GM18505 (cell line): ENCODE data around the gene ARHGEF17.
"Not testable (repeated sequence)": the region's sequence is repeated elsewhere in the genome, so short reads cannot be mapped to it uniquely, and the experiment has no call there.

Source experiments
- ATAC-seq: cut with Tn5 transposase; IDR thresholded peaks from one replicate; pipeline ENCODE4 v1.9.1; 2021; ENCODE audit not compliant: unreplicated experiment
- POLR2A ChIP-seq: IDR thresholded peaks from 4 replicates; pipeline ENCODE4 v1.6.1; 2011; ENCODE audit warnings: borderline replicate concordance; ENCODE audit not compliant: insufficient read depth, insufficient read length; ENCODE audit errors: extremely low read depth

The ARHGEF17 gene

GRCh38 chr11:73269459-73270015 is 38.5 kb upstream of the ARHGEF17 start:
- ATAC-seq: no peak
- TF ChIP-seq POLR2A: no peak

- TF ChIP-seq POLR2A: no peak
- no peak for ATAC-seq
Observed at GRCh38 chr11:73270016-73270854, 37.8 kb upstream of the ARHGEF17 start.

- no peak for ATAC-seq
- no peak for TF ChIP-seq POLR2A
Observed at GRCh38 chr11:73270855-73271477, 37.1 kb upstream of the ARHGEF17 start.

DNA sequence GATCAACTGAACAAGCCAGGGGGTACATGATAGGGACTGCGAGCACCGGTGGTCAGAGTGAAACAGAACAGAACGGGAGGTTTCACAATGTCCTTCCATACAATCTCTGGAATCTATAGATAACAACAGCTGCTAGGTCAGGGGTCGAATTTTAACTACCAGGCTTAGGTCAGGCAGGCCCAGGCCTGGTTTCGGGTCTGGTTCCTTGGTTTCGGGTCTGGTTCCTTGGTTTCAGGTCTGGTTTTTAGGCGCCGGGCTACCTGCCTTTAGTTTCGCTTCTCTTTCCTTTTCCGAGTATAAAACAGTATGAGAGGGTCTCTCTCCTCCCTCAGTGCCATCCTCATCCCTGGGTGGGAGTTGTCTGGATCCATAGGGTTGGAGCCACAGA is 36.6 kb upstream of the ARHGEF17 start:
- ATAC-seq: not testable (repeated sequence)

DNA sequence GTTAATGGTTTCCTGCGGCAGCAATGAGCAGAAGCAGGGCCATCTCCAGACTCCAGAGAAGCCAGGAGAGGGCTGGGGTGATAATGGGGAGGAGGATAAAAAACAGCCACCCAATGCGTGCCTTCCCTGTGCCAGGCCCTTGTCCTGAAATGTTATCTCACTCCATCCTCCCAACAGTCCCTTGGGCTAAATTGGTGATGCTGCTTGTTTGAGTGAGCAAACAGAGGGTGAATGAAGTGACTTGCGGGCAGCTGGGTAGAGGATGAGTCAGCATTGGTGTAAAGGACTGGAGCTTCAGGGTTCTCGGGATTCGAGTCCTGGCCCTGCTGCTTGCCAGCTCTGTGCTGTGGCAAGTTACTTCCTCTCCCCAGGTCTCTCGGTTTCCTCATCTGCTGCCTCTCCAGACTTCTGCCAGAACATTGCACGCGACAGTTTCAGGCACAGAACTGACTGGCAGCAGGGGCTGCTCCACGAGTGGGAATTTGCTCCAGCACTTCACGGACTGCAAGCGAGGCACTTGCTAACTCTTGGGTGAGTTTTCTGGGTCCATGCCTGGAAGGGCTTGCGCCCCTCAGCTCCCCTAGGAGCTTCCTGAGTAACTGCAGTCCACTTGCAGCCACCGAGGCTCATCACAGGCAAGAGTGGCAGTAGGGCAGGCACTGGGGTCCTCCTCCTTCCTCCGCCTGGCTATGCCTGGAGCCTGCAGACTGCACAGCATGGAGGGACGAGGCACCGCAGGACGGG is 36.0 kb upstream of the ARHGEF17 start, which contains the start of gene P2RY6:
Gene P2RY6, plus strand, starts transcription at position 403 of the 744 bp plus-strand sequence. CDS start 24,181 bp downstream, outside the sequence.
- no peak for ATAC-seq
- TF ChIP-seq POLR2A: no peak

DNA sequence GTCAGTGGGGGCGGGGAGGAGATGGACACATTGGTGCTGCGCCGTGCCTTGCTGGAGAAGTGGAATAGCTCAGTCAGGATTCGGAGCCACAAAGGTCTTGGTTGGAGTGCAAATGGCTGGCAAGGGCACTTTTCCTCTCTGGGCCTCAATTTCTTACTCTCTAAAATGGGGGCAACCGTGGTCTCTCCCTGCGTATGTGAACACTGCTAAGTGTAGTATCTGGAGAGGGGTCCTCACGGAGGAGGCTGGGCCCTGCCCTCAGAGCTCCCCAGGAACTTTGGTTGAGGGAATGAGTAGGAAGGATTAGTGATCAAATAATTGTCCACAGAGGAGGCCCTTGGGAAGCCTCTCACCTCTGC is 35.4 kb upstream of the ARHGEF17 start:
- TF ChIP-seq POLR2A: no peak
- no peak for ATAC-seq

GRCh38 chr11:73273222-73273895 is 34.7 kb upstream of the ARHGEF17 start:
- ATAC-seq: no peak
- no peak for TF ChIP-seq POLR2A

DNA sequence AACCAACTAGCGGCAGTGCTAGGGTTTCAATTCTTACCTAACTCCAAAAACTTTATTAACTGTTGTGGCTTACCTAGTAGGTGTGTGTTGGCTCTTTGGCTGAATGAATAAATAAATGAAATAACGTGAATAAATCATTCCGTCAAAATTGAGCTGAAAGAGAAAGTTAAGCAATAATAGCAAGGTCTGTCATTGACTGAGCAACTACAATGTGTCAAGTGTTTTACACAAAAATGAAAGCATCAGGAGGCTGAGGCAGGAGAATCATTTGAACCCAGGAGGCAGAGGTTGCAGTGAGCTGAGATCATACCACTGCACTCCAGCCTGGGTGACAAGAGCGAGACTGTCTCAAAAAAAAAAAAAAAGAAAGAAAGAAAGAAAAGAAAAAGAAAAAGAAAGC is 33.9 kb upstream of the ARHGEF17 start:
- ATAC-seq: not testable (repeated sequence)

DNA sequence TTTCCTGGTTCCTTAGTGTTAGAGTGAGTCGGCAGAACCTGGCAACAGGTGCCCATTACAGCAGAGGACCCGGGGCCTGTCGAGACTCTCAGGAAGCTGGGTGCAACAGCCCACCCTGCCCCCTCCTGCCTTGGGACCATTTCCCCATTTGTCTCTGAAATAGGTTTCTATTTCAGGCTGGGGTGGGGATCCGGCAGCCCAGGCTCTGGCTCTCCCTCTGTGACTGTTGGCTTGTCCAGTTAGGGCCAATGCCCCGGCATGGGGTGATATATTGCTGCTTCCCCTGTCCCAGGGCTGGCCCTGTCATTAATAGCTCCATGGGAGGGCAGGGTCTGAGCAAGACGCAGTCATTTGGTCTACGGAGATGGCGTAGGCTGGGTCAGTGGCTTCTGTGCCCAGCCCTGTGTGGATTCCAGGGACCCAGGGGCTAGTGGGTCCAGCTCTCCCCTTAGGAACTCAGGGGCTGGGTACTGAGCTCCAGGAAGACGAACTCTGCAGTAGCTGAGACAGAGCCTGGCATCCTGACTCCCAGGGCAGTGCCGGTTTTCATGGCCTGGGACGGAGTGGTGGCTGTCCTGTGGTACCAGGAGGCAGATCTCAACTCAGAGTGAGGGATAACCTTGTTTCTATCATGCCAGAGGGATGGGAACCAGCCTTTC is 33.2 kb upstream of the ARHGEF17 start:
- no peak for ATAC-seq

DNA sequence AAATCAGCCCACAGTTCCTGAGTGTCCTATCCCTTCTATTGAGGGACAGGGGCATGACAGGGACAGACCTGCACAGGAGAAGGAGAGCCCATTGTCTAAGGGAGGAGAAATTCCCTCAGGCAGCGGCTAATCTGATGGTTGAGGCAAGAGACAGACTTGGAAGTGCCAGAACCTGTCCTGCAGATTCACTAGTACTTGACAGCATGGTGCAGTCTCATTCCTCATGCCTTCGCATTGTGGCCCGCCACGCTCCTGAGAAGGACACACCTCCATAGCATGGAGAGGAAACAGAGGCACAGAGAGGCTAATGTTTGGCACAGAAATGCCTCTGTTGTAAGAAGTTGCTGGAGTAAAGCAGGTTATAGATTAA is 32.7 kb upstream of the ARHGEF17 start:
- no peak for ATAC-seq

More for the DNA sequence above, 33.2 kb upstream of the ARHGEF17 start:
- TF ChIP-seq POLR2A: no peak

DNA sequence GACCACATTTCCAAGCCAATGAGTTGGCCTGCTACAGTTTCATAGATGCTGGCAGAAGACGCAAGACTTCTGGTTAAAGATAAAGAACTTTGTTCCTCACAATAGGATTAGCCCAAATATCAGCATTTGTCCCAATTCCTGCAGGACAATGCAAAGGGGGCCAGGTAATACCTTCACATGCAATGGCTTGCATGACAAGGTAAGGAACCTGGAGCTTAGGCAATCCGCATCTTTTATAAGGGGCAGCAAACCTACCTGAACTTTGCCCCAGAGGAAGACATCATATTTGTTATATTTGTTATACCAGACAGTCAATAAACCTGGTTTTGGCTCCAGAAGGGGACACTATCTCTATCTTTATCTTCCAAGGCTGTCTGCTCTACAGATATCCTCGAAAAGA is 30.6 kb upstream of the ARHGEF17 start:
- ATAC-seq: no peak
- no peak for TF ChIP-seq POLR2A

More for the DNA sequence above, 32.7 kb upstream of the ARHGEF17 start:
- TF ChIP-seq POLR2A: no peak

GRCh38 chr11:73280626-73281025 is 27.4 kb upstream of the ARHGEF17 start:
- ATAC-seq: no peak
- no peak for TF ChIP-seq POLR2A

GRCh38 chr11:73281201-73281741 is 26.8 kb upstream of the ARHGEF17 start:
- no peak for TF ChIP-seq POLR2A
- no peak for ATAC-seq
